Measurements from ENCODE around the gene TLL2.
A peak's percentile ranks its signal among the peaks of the same experiment; 100 is the strongest.

The TLL2 gene

DNA sequence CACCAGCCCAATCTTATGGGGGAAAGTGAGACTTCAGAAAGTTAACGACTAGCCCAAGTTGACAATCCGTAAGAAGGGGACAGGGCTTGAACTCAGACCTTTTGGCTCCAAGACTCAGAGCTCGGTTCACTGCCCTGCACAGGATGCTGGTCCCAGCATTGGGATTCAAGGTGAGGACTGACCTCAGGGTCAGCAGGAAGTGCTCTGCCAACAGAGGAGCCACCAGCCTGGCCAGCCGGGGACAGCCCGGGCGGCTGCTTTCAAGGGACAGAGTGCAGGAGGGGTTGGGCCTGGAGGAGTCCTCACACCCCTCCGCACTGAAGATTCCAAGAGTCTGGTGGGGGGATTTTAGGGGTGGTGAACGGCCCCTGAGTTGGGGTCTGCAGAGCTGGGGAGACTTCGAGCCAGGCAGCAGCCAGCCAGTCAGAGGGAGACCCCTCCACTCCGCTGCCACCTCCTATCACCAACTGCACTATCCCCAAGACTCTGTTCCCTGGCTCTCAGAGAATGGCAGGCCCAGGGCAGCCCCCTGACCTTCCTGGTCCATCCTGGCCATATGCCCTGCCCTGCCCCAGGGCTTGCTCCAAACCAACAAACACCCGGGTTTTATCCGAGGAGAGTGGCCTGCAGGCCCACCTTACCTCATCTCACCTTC is 19.7 kb downstream of the TLL2 start:
- DNase-seq (no peak), ATAC-seq (no peak)
- Mint-ChIP-seq H3K9me3 (no peaks in the 10 kb centered on the region), H3K4me3 (no peak overlapping the region), H3K27me3 (peaks cover 28% of the 10 kb centered on the region), H3K27ac (no peak overlapping the region), H3K4me1 (no peaks in the 10 kb centered on the region)

GRCh38 chr10:96493254-96493653 is 20.5 kb downstream of the TLL2 start:
- Mint-ChIP-seq H3K27me3 (peaks cover 28% of the 10 kb centered on the region), H3K4me1 (no peaks in the 10 kb centered on the region), H3K27ac (no peak overlapping the region), H3K9me3 (no peaks in the 10 kb centered on the region), H3K4me3 (no peak overlapping the region)
- DNase-seq: no peak
- no peak for ATAC-seq

- ATAC-seq (no peak), DNase-seq (no peak)
- Mint-ChIP-seq H3K4me3 (no peak overlapping the region), H3K27ac (no peak overlapping the region), H3K27me3 (peaks cover 36% of the 10 kb centered on the region), H3K4me1 (no peaks in the 10 kb centered on the region), H3K9me3 (no peaks in the 10 kb centered on the region)
Measured at GRCh38 chr10:96491303-96491702, 22.4 kb downstream of the TLL2 start.

GRCh38 chr10:96488161-96488935 is 25.4 kb downstream of the TLL2 start:
- H3K4me1 Mint-ChIP-seq: no peaks in the 10 kb centered on the region
- H3K27me3 Mint-ChIP-seq: peaks cover 20% of the 10 kb centered on the region
- H3K27ac Mint-ChIP-seq: no peak overlapping the region
- ATAC-seq (no peak), DNase-seq (no peak)
- no peaks in the 10 kb centered on the region for H3K9me3 Mint-ChIP-seq
- H3K4me3 Mint-ChIP-seq: no peak overlapping the region

GRCh38 chr10:96482815-96483588 is 30.7 kb downstream of the TLL2 start:
- ATAC-seq (no peak), DNase-seq (no peak)
- H3K4me1 Mint-ChIP-seq: no peaks in the 10 kb centered on the region
- peaks cover 33% of the 10 kb centered on the region for H3K27me3 Mint-ChIP-seq
- no peak overlapping the region for H3K4me3 Mint-ChIP-seq
- no peak overlapping the region for H3K27ac Mint-ChIP-seq
- no peaks in the 10 kb centered on the region for H3K9me3 Mint-ChIP-seq

DNA sequence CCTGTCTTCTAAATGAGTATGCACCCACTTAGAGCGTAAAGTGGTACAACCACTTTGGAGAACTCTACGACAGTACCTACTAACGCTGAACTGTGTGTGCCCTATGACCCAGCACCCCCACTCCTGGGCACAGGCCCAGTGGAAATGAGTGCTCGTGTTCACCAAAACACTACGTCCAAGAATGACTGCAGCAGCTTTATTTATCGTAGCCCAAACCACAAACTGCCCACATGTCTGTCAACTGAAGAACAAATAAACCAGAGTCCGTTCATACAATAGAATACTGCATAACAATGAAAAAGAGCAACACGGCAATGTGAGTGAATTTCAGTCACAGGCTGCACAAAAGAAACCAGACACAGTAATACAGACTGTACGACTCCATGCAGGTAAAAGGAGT is 35.4 kb downstream of the TLL2 start:
- DNase-seq (no peak), ATAC-seq (no peak)
- Mint-ChIP-seq H3K27ac (peak overlapping the region in 1 of 2 donors; percentile 72), H3K9me3 (no peaks in the 10 kb centered on the region), H3K4me1 (no peaks in the 10 kb centered on the region), H3K4me3 (no peak overlapping the region), H3K27me3 (peaks cover 34% of the 10 kb centered on the region)

- no peaks in the 10 kb centered on the region for H3K4me1 Mint-ChIP-seq
- no peaks in the 10 kb centered on the region for H3K9me3 Mint-ChIP-seq
- H3K27ac Mint-ChIP-seq: no peak overlapping the region
- peaks cover 30% of the 10 kb centered on the region for H3K27me3 Mint-ChIP-seq
- ATAC-seq: no peak
- DNase-seq: no peak
- no peak overlapping the region for H3K4me3 Mint-ChIP-seq
Measured at GRCh38 chr10:96473866-96474265, 39.9 kb downstream of the TLL2 start.

DNA sequence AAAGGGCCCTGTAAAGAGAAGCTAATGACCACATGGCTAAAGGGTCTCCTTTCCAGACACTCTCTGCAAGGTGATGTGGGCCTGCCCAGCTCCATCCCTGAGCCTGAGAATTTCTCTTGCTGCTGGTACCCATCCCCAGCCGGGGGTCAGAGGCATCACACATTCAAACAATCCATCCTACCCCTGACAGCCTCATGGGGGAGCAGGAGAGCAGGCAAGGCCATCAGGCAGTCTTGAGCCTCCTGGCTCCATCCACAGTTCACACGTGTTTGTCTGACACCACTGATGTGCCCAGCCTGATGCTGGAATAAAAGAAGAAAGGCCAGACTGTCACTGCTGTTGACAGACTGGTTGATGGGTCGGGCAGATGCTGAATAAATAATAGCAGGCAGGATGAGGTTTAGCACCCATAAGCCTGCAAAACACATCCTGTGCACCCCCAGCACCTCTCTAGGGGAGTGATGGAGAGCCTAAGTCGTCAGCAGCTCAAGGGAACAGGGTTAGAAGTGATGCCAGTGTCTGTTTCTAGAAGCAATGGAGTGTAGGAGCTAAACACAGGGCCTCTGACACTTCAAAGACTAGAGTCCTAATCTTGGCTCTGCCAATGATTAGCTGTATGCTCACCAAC is 43.5 kb downstream of the TLL2 start:
- peaks cover 23% of the 10 kb centered on the region for H3K27me3 Mint-ChIP-seq
- H3K27ac Mint-ChIP-seq: no peak overlapping the region
- no peaks in the 10 kb centered on the region for H3K9me3 Mint-ChIP-seq
- DNase-seq (peak; percentile 21 to 41), ATAC-seq (peak; percentile 76)
- H3K4me3 Mint-ChIP-seq: no peak overlapping the region
- H3K4me1 Mint-ChIP-seq: no peaks in the 10 kb centered on the region

GRCh38 chr10:96468845-96469244 is 44.9 kb downstream of the TLL2 start:
- Mint-ChIP-seq H3K4me3 (no peak overlapping the region), H3K27ac (no peak overlapping the region), H3K4me1 (no peaks in the 10 kb centered on the region), H3K9me3 (no peaks in the 10 kb centered on the region), H3K27me3 (peaks cover 23% of the 10 kb centered on the region)
- no peak for DNase-seq
- no peak for ATAC-seq

GRCh38 chr10:96465599-96465998 is 48.1 kb downstream of the TLL2 start:
- H3K27me3 Mint-ChIP-seq: peaks cover 28% of the 10 kb centered on the region
- H3K27ac Mint-ChIP-seq: no peak overlapping the region
- no peaks in the 10 kb centered on the region for H3K4me1 Mint-ChIP-seq
- no peak for DNase-seq
- ATAC-seq: no peak
- H3K4me3 Mint-ChIP-seq: no peak overlapping the region
- peaks cover 8 to 13% of the 10 kb centered on the region in 2 donors for H3K9me3 Mint-ChIP-seq

GRCh38 chr10:96463562-96463961 is 50.2 kb downstream of the TLL2 start:
- DNase-seq: no peak
- Mint-ChIP-seq H3K4me3 (no peak overlapping the region), H3K9me3 (peaks cover 12 to 18% of the 10 kb centered on the region in 2 donors), H3K27ac (no peak overlapping the region), H3K4me1 (no peaks in the 10 kb centered on the region), H3K27me3 (peaks cover 9% of the 10 kb centered on the region)
- ATAC-seq: no peak

GRCh38 chr10:96462606-96463151 is 51.0 kb downstream of the TLL2 start:
- H3K4me1 Mint-ChIP-seq: no peaks in the 10 kb centered on the region
- H3K4me3 Mint-ChIP-seq: no peak overlapping the region
- H3K27ac Mint-ChIP-seq: no peak overlapping the region
- peaks cover 5% of the 10 kb centered on the region for H3K27me3 Mint-ChIP-seq
- DNase-seq: no peak
- H3K9me3 Mint-ChIP-seq: peaks cover 12 to 18% of the 10 kb centered on the region in 2 donors
- ATAC-seq: no peak

GRCh38 chr10:96460316-96460715 is 53.4 kb downstream of the TLL2 start:
- Mint-ChIP-seq H3K9me3 (peaks cover 12 to 18% of the 10 kb centered on the region in 2 donors), H3K27me3 (peaks cover 5% of the 10 kb centered on the region), H3K4me3 (no peak overlapping the region), H3K27ac (no peak overlapping the region), H3K4me1 (no peaks in the 10 kb centered on the region)
- DNase-seq: no peak
- no peak for ATAC-seq

GRCh38 chr10:96457341-96457740 is 56.4 kb downstream of the TLL2 start:
- DNase-seq (no peak), ATAC-seq (no peak)
- Mint-ChIP-seq H3K27ac (peak overlapping the region in 1 of 2 donors; percentile 71), H3K27me3 (no peaks in the 10 kb centered on the region), H3K9me3 (peaks cover 12 to 18% of the 10 kb centered on the region in 2 donors), H3K4me1 (no peaks in the 10 kb centered on the region), H3K4me3 (no peak overlapping the region)

DNA sequence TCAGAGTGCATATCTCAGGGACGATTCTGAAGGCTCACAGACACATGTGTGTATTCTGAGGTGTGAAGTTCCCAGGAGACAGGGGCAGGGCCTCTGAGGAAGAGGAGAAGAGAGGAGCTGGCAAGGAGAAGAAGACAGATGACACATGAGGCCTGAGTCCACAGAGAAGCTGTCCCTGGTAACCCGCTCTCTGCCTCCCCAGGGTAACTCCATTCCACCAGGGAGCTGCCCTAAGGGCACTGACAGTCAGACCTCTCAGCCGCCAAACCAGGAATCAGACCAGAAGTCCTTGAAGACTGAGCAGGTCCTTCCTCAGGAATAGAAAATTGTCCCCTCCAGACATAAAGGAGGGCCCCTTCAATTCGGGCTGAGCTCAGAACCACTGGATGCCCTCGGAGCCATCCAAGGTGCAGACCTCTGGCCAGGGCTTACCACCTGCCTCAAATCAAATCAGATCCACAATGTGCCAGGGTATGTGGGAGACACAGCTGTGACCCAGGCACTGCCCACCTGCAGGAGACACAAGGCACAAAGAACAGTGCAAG is 57.4 kb downstream of the TLL2 start:
- no peak for DNase-seq
- no peak overlapping the region for H3K27ac Mint-ChIP-seq
- H3K4me3 Mint-ChIP-seq: no peak overlapping the region
- peaks cover 8 to 12% of the 10 kb centered on the region in 2 donors for H3K9me3 Mint-ChIP-seq
- H3K27me3 Mint-ChIP-seq: no peaks in the 10 kb centered on the region
- no peaks in the 10 kb centered on the region for H3K4me1 Mint-ChIP-seq
- no peak for ATAC-seq

Data from stimulated activated naive CD8-positive, alpha-beta T cell treated with anti-CD3 and anti-CD28 coated beads, Interleukin-15, amount 100 ng/mL, for 72 hours (primary cell).